IPS DF 4.7 (cell line): ENCODE measurements around the gene GRIN3B.

ENCODE experiments used
- DNase-seq: peaks from one replicate; pipeline ENCODE4 v3.0.0-alpha.2; 2013; ENCODE audit warnings: low spot score; ENCODE audit errors: extremely low read depth

Gene GRIN3B

GRCh38 chr19:964116-964520 lies 36.1 kb upstream of the GRIN3B start:
- no peak for DNase-seq

- DNase-seq: no peak
Observed at GRCh38 chr19:964761-965694, 35.2 kb upstream of the GRIN3B start.

- DNase-seq: no peak
Observed at GRCh38 chr19:966485-967088, 33.6 kb upstream of the GRIN3B start.

DNA sequence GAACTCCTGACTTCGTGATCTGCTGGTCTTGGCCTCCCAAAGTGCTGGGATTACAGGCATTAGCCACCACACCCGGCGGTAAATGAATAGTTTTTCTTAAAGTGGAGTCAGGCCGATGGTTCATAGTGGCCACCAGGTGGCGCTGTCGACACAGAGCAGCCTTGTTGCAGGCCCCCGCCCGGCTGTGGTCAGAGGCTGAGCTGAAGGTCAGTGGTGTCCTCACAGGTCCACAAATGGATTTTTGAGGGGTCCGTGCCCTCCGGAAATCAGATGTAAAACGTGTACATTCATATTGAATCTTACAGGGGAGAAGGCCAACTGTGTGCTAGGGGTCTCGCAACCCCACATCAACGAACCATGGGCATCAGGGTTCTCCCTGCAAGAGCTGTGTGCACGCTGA lies 29.5 kb upstream of the GRIN3B start:
- DNase-seq: no peak

GRCh38 chr19:971795-972194 lies 28.4 kb upstream of the GRIN3B start:
- DNase-seq: no peak

DNA sequence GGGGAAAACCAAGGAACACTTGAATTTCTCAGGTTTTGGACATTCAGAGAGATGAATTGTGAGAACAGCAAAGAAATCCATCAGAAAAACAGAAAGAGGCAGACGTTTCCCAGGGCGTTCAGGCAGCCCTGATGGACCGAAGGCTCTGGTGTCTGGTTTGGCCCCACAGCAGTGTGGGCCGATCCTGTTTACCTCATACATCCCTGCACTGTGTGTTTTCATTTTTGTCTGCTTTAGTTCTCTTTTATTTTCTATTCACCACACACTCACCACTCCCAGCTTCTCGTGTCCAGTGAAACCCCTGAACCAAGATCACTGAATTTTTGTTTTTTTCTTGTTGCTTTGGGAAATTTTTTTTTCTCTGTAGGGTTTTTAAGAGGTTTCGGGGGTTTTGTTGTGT lies 27.9 kb upstream of the GRIN3B start:
- DNase-seq: no peak

GRCh38 chr19:973726-974563 lies 26.3 kb upstream of the GRIN3B start:
- DNase-seq: no peak

DNA sequence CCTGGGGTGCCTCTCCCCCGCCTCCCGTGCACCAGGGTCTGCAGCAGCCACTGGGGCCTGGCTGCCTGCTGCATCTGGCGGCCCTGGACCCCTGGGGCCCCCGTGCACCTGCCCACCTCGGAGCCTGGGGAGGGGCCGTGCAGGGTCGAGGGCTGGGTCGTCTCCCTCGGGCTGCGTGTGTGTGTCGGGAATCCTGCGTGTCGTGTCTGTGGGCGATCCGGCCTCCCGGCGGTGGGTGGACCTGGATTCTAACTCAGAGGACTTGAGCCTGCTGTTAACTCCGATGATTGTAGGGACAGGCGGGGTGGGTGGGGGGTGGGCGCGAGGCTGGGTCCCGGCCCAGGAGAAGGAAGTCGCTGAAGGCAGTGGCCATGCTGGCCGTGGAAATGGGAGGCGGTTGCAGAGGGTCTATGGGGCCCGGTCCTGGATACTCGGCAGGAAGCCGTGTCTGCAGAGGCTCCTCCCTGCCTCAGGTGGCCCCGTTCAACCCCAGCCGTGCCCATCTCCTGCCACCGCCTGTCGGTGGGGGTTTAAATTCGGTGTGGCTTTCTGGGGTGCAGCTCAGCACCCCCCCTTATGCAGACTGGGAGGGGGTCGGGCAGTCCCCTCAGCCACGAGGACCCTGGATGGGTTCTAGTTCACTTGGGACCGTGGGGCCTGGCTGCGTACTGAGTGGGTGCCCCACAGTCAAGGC lies 25.5 kb upstream of the GRIN3B start:
- no peak for DNase-seq

DNA sequence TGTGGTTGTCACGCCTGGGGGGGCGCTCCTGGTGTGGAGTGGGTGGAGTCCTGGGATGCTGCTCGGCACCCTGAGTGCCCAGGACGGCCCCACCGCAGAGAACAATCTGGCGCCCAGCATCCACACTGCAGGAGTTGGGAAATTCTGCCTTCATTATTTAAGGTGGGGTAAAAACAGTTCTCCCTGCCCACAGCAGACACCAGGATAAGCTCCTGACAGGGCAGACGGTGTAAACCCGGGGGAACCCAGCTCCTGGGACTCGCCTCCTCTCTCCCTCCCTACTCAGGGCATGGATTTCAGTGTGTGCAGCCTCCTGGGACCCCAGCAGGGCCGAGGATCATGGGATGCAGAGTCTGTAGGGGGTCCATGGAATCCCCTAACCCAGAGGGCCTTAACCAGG lies 23.7 kb upstream of the GRIN3B start:
- no peak for DNase-seq

DNA sequence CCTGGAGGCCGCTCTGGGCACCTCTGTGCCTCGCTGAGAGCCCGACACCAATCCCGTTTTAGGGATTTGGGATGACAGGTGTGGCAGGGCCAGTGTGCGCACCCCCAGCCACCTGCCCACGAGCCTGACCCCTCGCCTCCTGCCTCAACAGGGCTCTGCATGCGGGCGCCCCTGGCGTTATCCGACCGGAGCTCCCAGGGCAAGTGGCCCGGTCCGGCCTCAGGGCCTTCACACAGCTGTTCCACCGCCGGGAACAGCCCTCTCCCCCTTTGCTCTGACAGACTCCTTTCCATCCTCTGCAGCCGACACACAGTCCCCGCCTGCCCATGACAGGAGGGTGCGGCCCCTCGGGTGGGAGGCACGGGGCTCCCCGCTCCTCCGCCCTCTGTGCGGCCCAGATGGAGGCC lies 23.2 kb upstream of the GRIN3B start:
- no peak for DNase-seq

DNA sequence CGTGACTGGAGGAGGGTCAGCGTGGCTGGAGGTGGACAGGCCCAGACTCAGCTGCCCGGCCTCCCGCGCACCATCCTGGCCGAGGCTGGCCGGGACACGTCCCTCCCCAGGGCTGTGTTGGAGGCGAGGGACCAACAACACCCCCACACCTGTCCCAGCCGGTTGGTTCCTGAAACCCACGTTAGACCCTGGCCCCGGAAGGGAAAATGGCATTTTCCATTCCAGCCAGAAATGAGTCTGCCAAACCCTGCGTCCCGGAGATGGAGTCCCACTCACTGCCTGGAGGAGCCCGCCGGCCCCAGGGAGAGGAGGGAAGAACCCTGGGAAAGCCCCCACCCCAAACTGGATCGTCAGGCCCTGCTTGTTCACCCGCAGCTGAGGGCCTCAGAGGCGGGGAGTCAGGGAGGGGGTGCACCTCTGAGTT lies 20.9 kb upstream of the GRIN3B start:
- no peak for DNase-seq

DNA sequence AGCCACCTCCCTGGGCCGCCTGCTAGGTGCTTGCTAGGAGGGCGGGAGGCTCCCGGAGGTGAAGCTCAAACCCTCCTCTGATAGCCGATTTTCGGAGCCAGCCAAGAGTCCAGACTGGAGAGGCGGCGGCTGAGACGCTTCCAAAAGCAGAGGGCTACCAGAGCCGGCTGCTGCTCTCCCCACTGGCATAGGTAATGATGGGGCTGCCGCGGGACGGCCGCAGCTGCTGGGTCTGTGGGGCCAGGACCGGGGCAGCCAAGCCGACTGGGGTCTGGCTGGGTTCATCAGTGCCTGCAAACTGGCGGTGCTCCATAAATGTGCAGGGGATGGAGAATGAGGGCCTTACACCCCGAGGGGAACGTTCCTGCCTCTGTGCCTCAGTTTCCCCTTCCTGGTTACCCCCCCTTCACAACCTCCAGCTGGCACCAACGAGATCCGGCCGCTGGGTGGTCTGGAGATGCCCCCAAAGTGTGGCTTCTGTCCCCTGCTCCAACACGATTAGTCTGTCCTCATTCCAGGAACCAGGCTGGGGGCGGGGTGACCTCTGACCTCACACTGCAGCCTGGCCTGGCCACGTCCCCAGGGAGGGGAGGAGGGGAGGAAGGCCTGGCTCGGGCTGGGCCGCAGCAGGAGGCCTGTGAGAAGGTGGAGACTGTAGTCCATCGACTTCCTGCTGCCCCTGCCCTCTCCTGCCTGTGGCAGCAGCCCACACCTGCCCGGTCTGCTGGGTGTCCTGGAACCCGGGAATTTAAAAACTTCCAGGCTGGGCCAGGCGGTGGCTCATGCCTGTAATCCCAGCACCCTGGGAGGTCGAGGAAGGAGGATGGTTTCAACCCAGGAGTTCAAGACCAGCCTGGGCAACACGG lies 19.9 kb upstream of the GRIN3B start:
- no peak for DNase-seq

DNA sequence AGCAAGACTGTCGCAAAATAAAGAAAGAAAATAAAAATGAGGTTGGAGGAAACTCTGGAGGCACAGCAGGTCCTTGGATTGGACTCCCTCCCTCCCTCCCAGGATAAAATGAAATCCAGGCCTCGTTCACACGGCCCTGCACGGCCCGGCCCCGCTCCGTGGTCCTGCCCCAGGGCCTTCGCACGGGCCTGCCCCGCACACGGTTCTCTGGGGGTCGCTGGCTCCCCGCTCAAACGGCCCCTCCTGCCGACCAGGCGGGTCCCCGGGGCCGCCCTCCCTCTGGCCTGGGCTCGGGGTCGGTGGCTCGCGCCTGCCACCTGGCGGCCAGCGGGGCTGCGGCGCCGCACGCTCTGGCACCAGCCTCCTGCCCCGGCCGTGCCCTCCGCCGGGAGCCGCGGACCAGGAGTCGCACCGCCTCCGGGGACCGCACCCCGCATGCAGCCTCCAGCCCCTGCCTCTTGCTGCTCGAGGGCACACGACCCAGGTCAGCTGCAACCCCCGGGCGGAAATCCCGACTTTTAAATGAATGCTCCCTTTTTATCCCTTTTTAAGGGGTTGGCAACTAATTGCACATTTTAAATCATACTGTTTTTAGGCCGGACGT lies 17.6 kb upstream of the GRIN3B start:
- DNase-seq: no peak

DNA sequence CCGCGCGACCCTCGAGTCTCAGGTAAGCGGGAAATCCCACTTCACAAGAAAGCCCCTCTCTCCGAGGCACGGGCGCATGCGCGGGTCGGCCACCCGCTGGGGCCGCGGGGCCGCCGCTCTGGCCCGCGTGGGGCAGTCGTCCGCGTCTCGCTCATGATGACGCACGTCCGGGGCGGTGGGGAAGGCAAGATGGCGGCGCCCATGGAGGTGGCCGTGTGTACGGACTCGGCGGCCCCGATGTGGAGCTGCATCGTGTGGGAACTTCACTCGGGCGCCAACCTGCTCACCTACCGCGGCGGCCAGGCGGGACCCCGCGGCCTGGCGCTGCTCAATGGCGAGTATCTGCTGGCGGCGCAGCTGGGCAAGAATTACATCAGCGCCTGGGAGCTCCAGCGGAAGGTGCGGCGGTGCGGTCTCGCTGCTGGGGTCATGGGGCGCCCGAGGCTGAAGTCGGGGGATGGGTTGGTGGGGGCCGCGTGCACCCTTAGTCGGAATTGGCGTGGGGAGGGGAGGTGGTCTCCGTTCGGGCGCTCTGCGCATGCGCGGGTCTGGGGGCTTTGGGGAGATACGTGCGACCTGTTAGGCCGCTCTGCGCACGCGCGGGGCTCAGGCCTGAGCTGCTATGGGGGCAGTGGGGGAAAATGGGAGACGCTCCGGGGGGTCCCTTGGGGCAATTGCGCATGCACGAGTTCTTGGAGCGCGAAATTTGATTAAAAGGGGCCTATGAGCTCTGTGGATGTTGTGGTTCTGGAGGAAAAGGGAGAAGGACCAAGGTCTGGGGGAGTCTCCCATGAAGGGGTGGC lies 15.9 kb upstream of the GRIN3B start, which contains the start of gene WDR18:
WDR18 (plus strand) TSS at position 181 of the 803 bp plus-strand sequence; CDS start at position 190, 9 bp downstream.
- DNase-seq: no peak

GRCh38 chr19:986083-986482 lies 14.1 kb upstream of the GRIN3B start:
- DNase-seq: no peak

DNA sequence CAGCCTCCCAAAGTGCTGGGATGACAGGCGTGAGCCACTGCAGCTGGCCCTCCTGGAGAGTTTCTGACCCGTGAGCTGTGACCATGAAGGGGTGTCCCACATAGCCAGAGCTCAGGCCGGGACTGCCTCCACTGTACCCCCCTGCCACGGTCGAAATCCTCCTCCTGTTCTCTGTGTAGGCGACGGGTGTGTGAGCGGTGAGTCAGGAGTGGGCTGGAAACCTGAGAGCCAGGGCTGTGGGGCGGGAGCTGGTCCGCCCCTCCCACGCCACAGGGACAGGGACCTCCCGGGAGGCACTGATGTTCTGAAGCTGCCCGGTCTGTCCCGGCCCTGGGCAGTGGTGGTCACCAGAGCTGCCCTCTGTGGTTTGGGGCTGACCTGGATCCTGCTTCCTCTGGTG lies 12.1 kb upstream of the GRIN3B start:
- no peak for DNase-seq

DNA sequence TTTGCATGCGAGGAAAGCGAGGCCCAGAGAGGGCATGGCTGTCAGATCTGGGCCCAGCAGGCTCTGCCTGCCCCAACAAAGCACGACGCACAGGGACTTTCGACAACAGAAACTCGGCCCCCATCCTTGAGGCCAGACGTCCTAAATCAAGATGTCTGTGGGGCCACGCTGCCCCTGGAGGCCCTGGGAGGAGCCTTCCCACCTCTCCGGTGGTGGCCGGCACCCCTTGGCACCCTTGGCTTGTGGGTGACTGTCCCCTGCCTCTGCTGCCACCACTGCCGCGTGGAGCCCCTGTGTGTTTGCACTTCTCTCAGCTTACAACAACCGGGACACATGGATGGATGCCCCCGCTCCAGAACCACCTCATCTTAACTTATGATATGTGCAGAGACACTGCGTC lies 11.7 kb upstream of the GRIN3B start:
- no peak for DNase-seq

- DNase-seq: no peak
Observed at GRCh38 chr19:989381-990081, 10.7 kb upstream of the GRIN3B start.
